ENCODE results near the gene TBX21. TPM values are rescaled to one million over a fixed set of nuclear protein-coding genes. Genes with fewer than 3 reads are reported as not detected.

Gene TBX21, protein sequence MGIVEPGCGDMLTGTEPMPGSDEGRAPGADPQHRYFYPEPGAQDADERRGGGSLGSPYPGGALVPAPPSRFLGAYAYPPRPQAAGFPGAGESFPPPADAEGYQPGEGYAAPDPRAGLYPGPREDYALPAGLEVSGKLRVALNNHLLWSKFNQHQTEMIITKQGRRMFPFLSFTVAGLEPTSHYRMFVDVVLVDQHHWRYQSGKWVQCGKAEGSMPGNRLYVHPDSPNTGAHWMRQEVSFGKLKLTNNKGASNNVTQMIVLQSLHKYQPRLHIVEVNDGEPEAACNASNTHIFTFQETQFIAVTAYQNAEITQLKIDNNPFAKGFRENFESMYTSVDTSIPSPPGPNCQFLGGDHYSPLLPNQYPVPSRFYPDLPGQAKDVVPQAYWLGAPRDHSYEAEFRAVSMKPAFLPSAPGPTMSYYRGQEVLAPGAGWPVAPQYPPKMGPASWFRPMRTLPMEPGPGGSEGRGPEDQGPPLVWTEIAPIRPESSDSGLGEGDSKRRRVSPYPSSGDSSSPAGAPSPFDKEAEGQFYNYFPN
- total RNA-seq = not detected
- polyA plus RNA-seq (2013, experiment 1 of 2) = not detected
- not detected for polyA plus RNA-seq (2013, experiment 2 of 2)
- long read RNA-seq, experiment 1 = 0 reads
- long read RNA-seq, experiment 2 = 0 reads
- long read RNA-seq, experiment 3 = 0 reads
- long read RNA-seq, experiment 4 = 0 reads

DNA sequence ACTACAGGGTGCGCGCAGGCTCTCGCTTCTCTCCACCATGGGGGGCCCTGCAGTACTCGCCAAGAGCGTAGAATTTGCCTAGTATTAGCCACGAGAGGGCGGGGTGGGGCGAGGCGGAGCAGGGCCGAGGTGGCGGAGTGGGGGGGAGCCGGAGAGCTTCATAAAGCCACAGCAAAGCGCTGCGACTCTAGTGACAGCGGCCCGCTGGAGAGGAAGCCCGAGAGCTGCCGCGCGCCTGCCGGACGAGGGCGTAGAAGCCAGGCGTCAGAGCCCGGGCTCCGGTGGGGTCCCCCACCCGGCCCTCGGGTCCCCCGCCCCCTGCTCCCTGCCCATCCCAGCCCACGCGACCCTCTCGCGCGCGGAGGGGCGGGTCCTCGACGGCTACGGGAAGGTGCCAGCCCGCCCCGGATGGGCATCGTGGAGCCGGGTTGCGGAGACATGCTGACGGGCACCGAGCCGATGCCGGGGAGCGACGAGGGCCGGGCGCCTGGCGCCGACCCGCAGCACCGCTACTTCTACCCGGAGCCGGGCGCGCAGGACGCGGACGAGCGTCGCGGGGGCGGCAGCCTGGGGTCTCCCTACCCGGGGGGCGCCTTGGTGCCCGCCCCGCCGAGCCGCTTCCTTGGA, at the start of gene TBX21:
Gene TBX21, plus strand, starts transcription at position 190 of the 627 bp plus-strand sequence. Its CDS starts 219 bp downstream, at position 409.
- Histone ChIP-seq H3K36me3 (ENCODE audit: control insufficient read depth, insufficient read depth, low read length) (no peaks in the 10 kb centered on the region), H3K27ac (ENCODE audit: low read depth, low read length) (no peak within 1 kb of the TSS), H3K4me1 (ENCODE audit: control insufficient read depth, insufficient read depth, low read length) (no peaks in the 10 kb centered on the region), H3K27me3 (ENCODE audit: control insufficient read depth, insufficient read depth, low read length, poor library complexity, severe bottlenecking) (peaks cover 78% of the 10 kb centered on the region), H3K9ac (ENCODE audit: extremely low read depth, low read length, poor library complexity, severe bottlenecking) (no peak within 1 kb of the TSS), H3K4me3 (ENCODE audit: low read length) (peak within 1 kb of the TSS; percentile 66), H3K9me3 (ENCODE audit: control insufficient read depth, low read length) (no peaks in the 10 kb centered on the region)
- TF ChIP-seq, protein P1, sequence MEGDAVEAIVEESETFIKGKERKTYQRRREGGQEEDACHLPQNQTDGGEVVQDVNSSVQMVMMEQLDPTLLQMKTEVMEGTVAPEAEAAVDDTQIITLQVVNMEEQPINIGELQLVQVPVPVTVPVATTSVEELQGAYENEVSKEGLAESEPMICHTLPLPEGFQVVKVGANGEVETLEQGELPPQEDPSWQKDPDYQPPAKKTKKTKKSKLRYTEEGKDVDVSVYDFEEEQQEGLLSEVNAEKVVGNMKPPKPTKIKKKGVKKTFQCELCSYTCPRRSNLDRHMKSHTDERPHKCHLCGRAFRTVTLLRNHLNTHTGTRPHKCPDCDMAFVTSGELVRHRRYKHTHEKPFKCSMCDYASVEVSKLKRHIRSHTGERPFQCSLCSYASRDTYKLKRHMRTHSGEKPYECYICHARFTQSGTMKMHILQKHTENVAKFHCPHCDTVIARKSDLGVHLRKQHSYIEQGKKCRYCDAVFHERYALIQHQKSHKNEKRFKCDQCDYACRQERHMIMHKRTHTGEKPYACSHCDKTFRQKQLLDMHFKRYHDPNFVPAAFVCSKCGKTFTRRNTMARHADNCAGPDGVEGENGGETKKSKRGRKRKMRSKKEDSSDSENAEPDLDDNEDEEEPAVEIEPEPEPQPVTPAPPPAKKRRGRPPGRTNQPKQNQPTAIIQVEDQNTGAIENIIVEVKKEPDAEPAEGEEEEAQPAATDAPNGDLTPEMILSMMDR (conservative IDR thresholded peaks at IDR 0.05) = peak; percentile 60
- DNase-seq = peak; percentile 97
- H3K27ac Mint-ChIP-seq = no peak within 1 kb of the TSS
- H3K4me1 Mint-ChIP-seq = peaks cover 7% of the 10 kb centered on the region
- no peaks in the 10 kb centered on the region for H3K36me3 Mint-ChIP-seq (ENCODE audit: low read depth)
- 1 to 3% methylated on average over 18 to 73 of the region's 73 CpGs for WGBS, 2 experiments (ENCODE audit: insufficient coverage in 1 of 2, insufficient read length in 1 of 2)
- peaks cover 83% of the 10 kb centered on the region for H3K27me3 Mint-ChIP-seq (ENCODE audit: insufficient read depth)
- H3K4me3 Mint-ChIP-seq = peak within 1 kb of the TSS; percentile 49
- no peaks in the 10 kb centered on the region for H3K9me3 Mint-ChIP-seq

DNA sequence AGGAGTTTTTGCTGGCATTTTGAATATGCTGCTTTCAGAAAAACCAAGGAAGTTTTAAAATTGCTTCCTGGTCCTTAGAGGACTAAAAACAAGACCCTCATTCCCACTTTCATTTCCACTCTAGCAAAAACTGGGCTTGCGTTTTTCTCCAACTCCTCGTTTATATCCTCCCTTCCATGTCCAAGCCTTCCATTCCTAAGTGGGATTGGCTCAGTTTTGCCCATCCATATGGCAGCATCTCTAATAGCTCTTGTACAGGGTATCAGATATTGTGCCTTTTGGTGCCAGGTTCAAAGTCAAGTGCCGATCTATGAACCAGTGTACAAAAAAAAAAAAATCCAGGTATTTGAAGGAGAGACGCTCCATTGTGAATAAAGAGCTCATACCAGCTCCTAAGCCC, 49.0 kb upstream of the TBX21 start:
- H3K9me3 ChIP-seq (ENCODE audit: control insufficient read depth, low read length) = no peaks in the 10 kb centered on the region
- Mint-ChIP-seq H3K27me3 (ENCODE audit: insufficient read depth) (no peaks in the 10 kb centered on the region), H3K4me3 (no peak overlapping the region), H3K9me3 (no peaks in the 10 kb centered on the region), H3K4me1 (peaks cover 14% of the 10 kb centered on the region), H3K27ac (no peak overlapping the region), H3K36me3 (ENCODE audit: low read depth) (peaks cover 54% of the 10 kb centered on the region)
- no peak overlapping the region for H3K9ac ChIP-seq (ENCODE audit: extremely low read depth, low read length, poor library complexity, severe bottlenecking)
- H3K27ac ChIP-seq (ENCODE audit: low read depth, low read length) = no peak overlapping the region
- peaks cover 71% of the 10 kb centered on the region for H3K36me3 ChIP-seq (ENCODE audit: control insufficient read depth, insufficient read depth, low read length)
- H3K4me1 ChIP-seq (ENCODE audit: control insufficient read depth, insufficient read depth, low read length) = no peaks in the 10 kb centered on the region
- peak; percentile 44 for DNase-seq
- H3K27me3 ChIP-seq (ENCODE audit: control insufficient read depth, insufficient read depth, low read length, poor library complexity, severe bottlenecking) = no peaks in the 10 kb centered on the region
- WGBS, 2 experiments (ENCODE audit: insufficient coverage in 1 of 2, insufficient read length in 1 of 2) = 95 to 97% methylated on average over 3 to 4 of the region's 4 CpGs
- no peak overlapping the region for H3K4me3 ChIP-seq (ENCODE audit: low read length)
- TF ChIP-seq, protein P1 (conservative IDR thresholded peaks at IDR 0.05) = no peak

DNA sequence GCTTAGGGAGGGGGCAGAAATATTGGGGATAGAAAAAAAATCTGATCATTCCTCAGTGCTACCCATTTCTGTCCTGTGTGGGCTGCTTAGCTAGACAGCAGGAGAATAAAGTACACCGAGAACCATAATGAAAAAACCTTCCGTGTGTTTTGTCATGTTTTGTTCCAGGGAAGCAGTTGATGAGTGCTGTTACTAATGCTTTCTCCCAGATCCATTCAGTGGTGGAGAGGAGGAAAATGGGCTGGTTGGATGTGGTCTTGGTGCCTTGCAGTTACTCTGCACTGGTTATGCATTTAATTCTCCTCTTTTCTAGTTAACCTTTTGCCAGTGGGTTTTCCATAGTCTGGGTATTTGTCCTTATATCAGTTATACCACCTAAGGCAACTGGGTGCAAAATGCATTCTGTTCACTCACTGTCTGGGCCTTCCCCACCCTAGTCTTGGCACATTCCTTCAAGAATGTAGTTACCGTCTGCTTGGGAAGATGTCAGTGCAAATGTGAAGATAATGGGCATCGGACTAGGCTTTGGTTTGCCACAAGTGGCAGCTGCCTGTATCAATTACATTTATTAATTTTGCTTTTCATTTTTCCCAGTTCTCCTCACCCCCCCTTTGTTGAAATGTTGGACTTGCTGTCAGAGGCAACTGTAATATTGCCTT, 48.4 kb upstream of the TBX21 start:
- H3K36me3 ChIP-seq (ENCODE audit: control insufficient read depth, insufficient read depth, low read length) = peaks cover 65% of the 10 kb centered on the region
- Mint-ChIP-seq H3K4me3 (no peak overlapping the region), H3K36me3 (ENCODE audit: low read depth) (peaks cover 48% of the 10 kb centered on the region), H3K27me3 (ENCODE audit: insufficient read depth) (no peaks in the 10 kb centered on the region), H3K4me1 (peaks cover 14% of the 10 kb centered on the region), H3K9me3 (no peaks in the 10 kb centered on the region), H3K27ac (no peak overlapping the region)
- H3K27ac ChIP-seq (ENCODE audit: low read depth, low read length) = no peak overlapping the region
- no peaks in the 10 kb centered on the region for H3K4me1 ChIP-seq (ENCODE audit: control insufficient read depth, insufficient read depth, low read length)
- DNase-seq = peak; percentile 49
- no peak overlapping the region for H3K9ac ChIP-seq (ENCODE audit: extremely low read depth, low read length, poor library complexity, severe bottlenecking)
- WGBS, 2 experiments (ENCODE audit: insufficient coverage in 1 of 2, insufficient read length in 1 of 2) = 92 to 96% methylated on average over 3 to 4 of the region's 4 CpGs
- H3K9me3 ChIP-seq (ENCODE audit: control insufficient read depth, low read length) = no peaks in the 10 kb centered on the region
- no peaks in the 10 kb centered on the region for H3K27me3 ChIP-seq (ENCODE audit: control insufficient read depth, insufficient read depth, low read length, poor library complexity, severe bottlenecking)
- H3K4me3 ChIP-seq (ENCODE audit: low read length) = no peak overlapping the region
- TF ChIP-seq, protein P1 (conservative IDR thresholded peaks at IDR 0.05) = no peak

Measured in endodermal cell (in vitro differentiated cells).